Karpas-422 (cell line): ENCODE data around the gene SOX15. TPM values are rescaled to one million over a fixed set of nuclear protein-coding genes. Genes with fewer than 3 reads are reported as not detected.

Experiments
- DNase-seq: peaks from one replicate; pipeline ENCODE4 v3.0.0-alpha.2; 2015
- H2AFZ ChIP-seq: fragments of 200-600 bp; sonication (generic); 2 replicates; pipeline ENCODE4 v1.6.1; 2014; ENCODE audit warnings: antibody characterized with exemption, low read length, mixed read lengths
- H3K27ac ChIP-seq: fragments of 200-600 bp; sonication (generic); 2 replicates; pipeline ENCODE4 v1.5.1; 2014; ENCODE audit warnings: mild to moderate bottlenecking, low read length, moderate library complexity
- H3K27me3 ChIP-seq: fragments of 200-600 bp; sonication (generic); 2 replicates; pipeline ENCODE4 v1.6.1; 2014; ENCODE audit warnings: low read length, mixed read lengths
- H3K36me3 ChIP-seq: fragments of 200-600 bp; sonication (generic); 2 replicates; pipeline ENCODE4 v1.6.1; 2014; ENCODE audit warnings: low read length, mixed read lengths; ENCODE audit not compliant: insufficient read depth
- H3K4me1 ChIP-seq: fragments of 200-600 bp; sonication (generic); 2 replicates; pipeline ENCODE4 v1.6.1; 2014; ENCODE audit warnings: mild to moderate bottlenecking, low read length, mixed read lengths
- H3K4me2 ChIP-seq: fragments of 200-600 bp; sonication (generic); 2 replicates; pipeline ENCODE4 v1.6.1; 2014; ENCODE audit warnings: low read length, low read depth, mild to moderate bottlenecking; ENCODE audit not compliant: poor library complexity, severe bottlenecking
- H3K4me3 ChIP-seq: fragments of 200-600 bp; sonication (generic); 2 replicates; pipeline ENCODE4 v1.5.1; 2014; ENCODE audit warnings: mild to moderate bottlenecking, antibody characterized with exemption, low read length, mixed read lengths
- H3K79me2 ChIP-seq: fragments of 200-600 bp; sonication (generic); 2 replicates; pipeline ENCODE4 v1.6.1; 2014; ENCODE audit warnings: mild to moderate bottlenecking, low read length, mixed read lengths
- H3K9ac ChIP-seq: fragments of 200-600 bp; sonication (generic); 2 replicates; pipeline ENCODE4 v1.6.0; 2014; ENCODE audit warnings: low read length
- H3K9me2 ChIP-seq: fragments of 200-600 bp; sonication (generic), shearing (Covaris generic); replicated peaks from 2 replicates; pipeline ENCODE4 v1.6.0; 2014; ENCODE audit warnings: mild to moderate bottlenecking, low read length, moderate library complexity; ENCODE audit not compliant: insufficient read depth
- H3K9me3 ChIP-seq: fragments of 300-700, 200-600 bp; sonication (generic); 2 replicates; pipeline ENCODE4 v1.6.1; 2014; ENCODE audit warnings: low read length, mixed read lengths
- H4K20me1 ChIP-seq: fragments of 200-600 bp; sonication (generic); 2 replicates; pipeline ENCODE4 v1.6.1; 2014; ENCODE audit warnings: mild to moderate bottlenecking, antibody characterized with exemption, low read length, low read depth; ENCODE audit not compliant: insufficient read depth
- total RNA-seq: library from RNA; depleted of rRNA; stranded (reverse); fragments of >200 nt; shearing (Covaris generic); gene quantifications from 2 replicates; pipeline ENCODE4 v1.2.3, GENCODE V29; 2014; ENCODE audit warnings: low replicate concordance

Gene SOX15
- total RNA-seq, 1 experiment from 2014 or later = 1.6 TPM

DNA sequence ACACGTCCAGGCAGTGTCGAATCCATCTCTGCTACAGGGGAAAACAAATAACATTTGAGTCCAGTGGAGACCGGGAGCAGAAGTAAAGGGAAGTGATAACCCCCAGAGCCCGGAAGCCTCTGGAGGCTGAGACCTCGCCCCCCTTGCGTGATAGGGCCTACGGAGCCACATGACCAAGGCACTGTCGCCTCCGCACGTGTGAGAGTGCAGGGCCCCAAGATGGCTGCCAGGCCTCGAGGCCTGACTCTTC is 17.6 kb downstream of the SOX15 start:
- peaks cover 40% of the 10 kb centered on the region for H4K20me1 ChIP-seq
- H3K9ac ChIP-seq = peak overlapping the region; percentile 95
- H2AFZ ChIP-seq = no peak overlapping the region
- no peaks in the 10 kb centered on the region for H3K9me2 ChIP-seq
- no peaks in the 10 kb centered on the region for H3K27me3 ChIP-seq
- DNase-seq = no peak
- H3K9me3 ChIP-seq = no peaks in the 10 kb centered on the region
- H3K4me3 ChIP-seq = peak overlapping the region; percentile 85
- peaks cover 42% of the 10 kb centered on the region for H3K4me1 ChIP-seq
- peak overlapping the region; percentile 77 for H3K27ac ChIP-seq
- peaks cover 38% of the 10 kb centered on the region for H3K79me2 ChIP-seq
- peak overlapping the region; percentile 91 for H3K4me2 ChIP-seq
- H3K36me3 ChIP-seq = peaks cover 57% of the 10 kb centered on the region

- DNase-seq = no peak
- H3K9me2 ChIP-seq = no peaks in the 10 kb centered on the region
- H3K4me3 ChIP-seq = no peak overlapping the region
- H3K4me2 ChIP-seq = no peak overlapping the region
- H2AFZ ChIP-seq = no peak overlapping the region
- peak overlapping the region; percentile 63; the same call in 1 of the 2 replicates for H3K9ac ChIP-seq
- H3K27me3 ChIP-seq = no peaks in the 10 kb centered on the region
- peaks cover 50% of the 10 kb centered on the region for H3K36me3 ChIP-seq
- H3K27ac ChIP-seq = no peak overlapping the region
- H4K20me1 ChIP-seq = peaks cover 26% of the 10 kb centered on the region
- H3K4me1 ChIP-seq = peaks cover 23% of the 10 kb centered on the region
- no peaks in the 10 kb centered on the region for H3K9me3 ChIP-seq
- peaks cover 42% of the 10 kb centered on the region for H3K79me2 ChIP-seq
Observed at GRCh38 chr17:7570351-7570750, 19.5 kb downstream of the SOX15 start.

DNA sequence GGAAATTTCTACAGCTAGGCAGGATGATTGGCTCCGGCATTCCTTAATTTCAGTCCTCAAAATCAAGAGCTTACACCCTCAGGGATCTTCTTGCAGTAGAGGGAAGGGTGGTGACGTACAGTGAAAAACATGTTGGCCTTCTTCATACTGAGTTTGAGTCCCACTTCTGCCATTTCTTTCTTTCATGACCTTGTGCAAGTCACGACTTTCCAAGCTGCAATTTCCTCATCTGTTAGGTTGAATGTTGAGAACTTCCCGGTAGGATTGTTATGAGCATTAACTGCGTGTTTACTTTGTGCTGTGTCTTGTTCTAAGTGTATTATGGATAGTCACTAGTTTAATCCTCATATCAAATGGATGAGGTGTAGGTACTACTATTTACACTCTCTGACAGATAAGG is 20.3 kb downstream of the SOX15 start:
- peaks cover 42% of the 10 kb centered on the region for H3K79me2 ChIP-seq
- H3K4me1 ChIP-seq = peaks cover 15% of the 10 kb centered on the region
- H2AFZ ChIP-seq = no peak overlapping the region
- H3K9me3 ChIP-seq = no peaks in the 10 kb centered on the region
- peaks cover 50% of the 10 kb centered on the region for H3K36me3 ChIP-seq
- no peak overlapping the region for H3K9ac ChIP-seq
- no peaks in the 10 kb centered on the region for H3K9me2 ChIP-seq
- no peaks in the 10 kb centered on the region for H3K27me3 ChIP-seq
- H3K4me3 ChIP-seq = no peak overlapping the region
- no peak overlapping the region for H3K27ac ChIP-seq
- no peak for DNase-seq
- no peak overlapping the region for H3K4me2 ChIP-seq
- H4K20me1 ChIP-seq = peaks cover 24% of the 10 kb centered on the region

GRCh38 chr17:7563115-7563869 is 26.6 kb downstream of the SOX15 start:
- Histone ChIP-seq H3K9me2 (no peaks in the 10 kb centered on the region), H3K79me2 (peaks cover 48% of the 10 kb centered on the region), H3K4me1 (peaks cover 38% of the 10 kb centered on the region), H3K4me3 (peak overlapping the region; percentile 86), H3K27me3 (no peaks in the 10 kb centered on the region), H3K9ac (peak overlapping the region; percentile 87), H3K9me3 (no peaks in the 10 kb centered on the region), H2AFZ (no peak overlapping the region), H4K20me1 (peaks cover 10% of the 10 kb centered on the region; the same call in 1 of the 2 replicates), H3K27ac (peak overlapping the region; percentile 62; the same call in 1 of the 2 replicates), H3K4me2 (peak overlapping the region; percentile 88), H3K36me3 (peaks cover 35% of the 10 kb centered on the region)
- no peak for DNase-seq

DNA sequence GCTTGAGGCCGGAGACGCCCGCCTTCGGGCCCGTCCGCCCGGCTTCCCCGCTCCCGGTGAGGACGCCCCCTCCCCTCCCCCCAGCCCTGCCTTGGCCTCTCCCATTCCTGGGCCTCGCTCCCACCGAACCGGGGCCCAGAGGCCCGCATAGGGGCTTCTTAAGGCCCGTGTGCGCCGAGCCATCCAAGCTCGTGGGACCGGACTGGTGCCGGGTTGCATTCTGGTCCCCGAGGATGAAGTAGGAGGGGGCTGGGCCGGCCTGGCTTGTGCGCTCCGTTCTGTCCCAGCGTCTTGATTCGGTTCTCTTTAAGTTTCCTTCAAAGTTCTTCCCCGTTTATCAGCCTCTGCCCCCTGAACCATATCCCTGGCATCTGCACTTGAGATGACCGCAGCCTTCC is 27.7 kb downstream of the SOX15 start:
- Histone ChIP-seq H4K20me1 (peaks cover 10% of the 10 kb centered on the region; the same call in 1 of the 2 replicates), H3K27ac (peak overlapping the region; percentile 62), H3K27me3 (no peaks in the 10 kb centered on the region), H3K9me2 (no peaks in the 10 kb centered on the region), H3K4me1 (peaks cover 44% of the 10 kb centered on the region), H3K4me3 (peak overlapping the region; percentile 86), H2AFZ (no peak overlapping the region), H3K79me2 (peaks cover 48% of the 10 kb centered on the region), H3K36me3 (peaks cover 31% of the 10 kb centered on the region), H3K9me3 (no peaks in the 10 kb centered on the region), H3K9ac (peak overlapping the region; percentile 87), H3K4me2 (peak overlapping the region; percentile 88)
- DNase-seq = peak; percentile 72

DNA sequence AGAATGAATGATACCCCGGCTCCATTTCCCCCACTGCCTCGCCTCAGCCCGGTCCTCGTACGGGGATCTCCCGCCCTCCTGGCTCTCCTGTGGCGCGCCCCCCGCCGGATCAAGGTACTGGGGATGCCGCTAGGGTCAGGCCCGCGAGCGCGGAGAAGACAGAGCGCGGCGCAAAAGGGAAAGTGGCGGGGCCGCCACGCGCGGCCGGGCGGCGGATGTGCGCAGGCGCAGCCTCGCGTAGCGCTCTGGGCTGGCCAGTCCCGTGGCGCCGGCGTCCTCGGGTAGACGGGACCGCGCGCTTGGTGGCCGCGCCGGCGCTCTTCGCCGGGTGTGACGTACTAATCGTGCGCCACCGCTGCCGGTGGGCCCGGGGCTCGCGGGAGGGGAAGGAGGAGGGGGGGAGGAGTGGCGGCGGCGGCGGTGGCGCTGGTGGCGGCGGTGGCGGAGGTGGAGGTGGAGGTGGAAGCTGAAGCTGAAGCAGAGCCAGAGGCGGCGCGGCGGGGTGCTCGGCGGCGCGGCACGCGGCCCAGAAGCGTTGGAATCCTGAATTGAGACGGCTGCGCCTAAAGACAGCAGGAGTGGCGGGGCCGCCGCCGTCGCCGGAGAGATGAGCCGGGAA is 28.2 kb downstream of the SOX15 start, which contains the start of gene SENP3:
Gene SENP3 (plus strand): TSS at position 331 of the 619 bp plus-strand sequence. CDS start 1,158 bp downstream, outside the sequence.
- Histone ChIP-seq H4K20me1 (peaks cover 10% of the 10 kb centered on the region; the same call in 1 of the 2 replicates), H3K27me3 (no peaks in the 10 kb centered on the region), H3K9me2 (no peaks in the 10 kb centered on the region), H3K4me2 (peak within 1 kb of the TSS; percentile 88), H3K4me3 (peak within 1 kb of the TSS; percentile 86), H3K27ac (peak within 1 kb of the TSS; percentile 81), H3K9me3 (no peaks in the 10 kb centered on the region), H3K9ac (peak within 1 kb of the TSS; percentile 87), H3K4me1 (peaks cover 44% of the 10 kb centered on the region), H2AFZ (peak within 1 kb of the TSS; percentile 92), H3K36me3 (peaks cover 26% of the 10 kb centered on the region), H3K79me2 (peaks cover 48% of the 10 kb centered on the region)
- peak; percentile 96 for DNase-seq

DNA sequence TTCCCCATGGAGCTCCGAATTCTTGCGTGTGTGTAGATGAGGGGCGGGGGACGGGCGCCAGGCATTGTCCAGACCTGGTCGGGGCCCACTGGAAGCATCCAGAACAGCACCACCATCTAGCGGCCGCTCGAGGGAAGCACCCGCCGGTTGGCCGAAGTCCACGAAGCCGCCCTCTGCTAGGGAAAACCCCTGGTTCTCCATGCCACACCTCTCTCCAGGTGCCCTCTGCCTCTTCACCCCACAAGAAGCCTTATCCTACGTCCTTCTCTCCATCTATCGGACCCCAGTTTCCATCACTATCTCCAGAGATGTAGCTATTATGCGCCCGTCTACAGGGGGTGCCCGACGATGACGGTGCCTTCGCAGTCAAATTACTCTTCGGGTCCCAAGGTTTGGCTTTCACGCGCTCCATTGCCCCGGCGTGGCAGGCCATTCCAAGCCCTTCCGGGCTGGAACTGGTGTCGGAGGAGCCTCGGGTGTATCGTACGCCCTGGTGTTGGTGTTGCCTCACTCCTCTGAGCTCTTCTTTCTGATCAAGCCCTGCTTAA is 28.8 kb downstream of the SOX15 start:
- Histone ChIP-seq H3K27me3 (no peaks in the 10 kb centered on the region), H3K9me3 (no peaks in the 10 kb centered on the region), H3K9me2 (no peaks in the 10 kb centered on the region), H3K9ac (peak overlapping the region; percentile 87), H3K36me3 (peaks cover 24% of the 10 kb centered on the region), H3K4me2 (peak overlapping the region; percentile 88), H3K79me2 (peaks cover 48% of the 10 kb centered on the region), H4K20me1 (peaks cover 10% of the 10 kb centered on the region; the same call in 1 of the 2 replicates), H3K4me3 (peak overlapping the region; percentile 86), H3K4me1 (peaks cover 44% of the 10 kb centered on the region), H2AFZ (peak overlapping the region; percentile 92), H3K27ac (peak overlapping the region; percentile 81)
- peak; percentile 92 for DNase-seq
